OCI-LY3 (cell line): ENCODE results near the gene SPRY4.

Experiments
- H2AFZ ChIP-seq: fragments of 200-600, 300-600 bp; shearing (Covaris generic); 2 replicates; pipeline ENCODE4 v1.6.0; 2014; ENCODE audit warnings: antibody characterized with exemption, low read depth, low read length
- H3K27ac ChIP-seq: fragments of 200-600, 300-600 bp; sonication (generic); 2 replicates; pipeline ENCODE4 v1.5.1; 2014; ENCODE audit warnings: mild to moderate bottlenecking, low read length, moderate library complexity, mixed read lengths
- H3K27me3 ChIP-seq: fragments of 200-600, 300-600 bp; sonication (generic); 2 replicates; pipeline ENCODE4 v1.6.1; 2014; ENCODE audit warnings: low read depth, low read length, mixed read lengths
- H3K36me3 ChIP-seq: fragments of 200-600, 300-600 bp; sonication (generic); replicated peaks from 2 replicates; pipeline ENCODE3; 2014; ENCODE audit warnings: low read depth, low read length, mixed read lengths
- H3K4me1 ChIP-seq: fragments of 300-600, 200-600 bp; sonication (generic); 2 replicates; pipeline ENCODE4 v1.6.1; 2014; ENCODE audit warnings: low read length, mixed read lengths
- H3K4me2 ChIP-seq: fragments of 200-600, 300-600 bp; sonication (generic); 2 replicates; pipeline ENCODE4 v1.6.1; 2014; ENCODE audit warnings: low read length, mixed read lengths
- H3K4me3 ChIP-seq: fragments of 300-600, 200-600 bp; sonication (generic); 2 replicates; pipeline ENCODE4 v1.5.1; 2014; ENCODE audit warnings: antibody characterized with exemption, mild to moderate bottlenecking, low read length, moderate library complexity
- H3K79me2 ChIP-seq: fragments of 300-600, 200-600 bp; shearing (Covaris generic); 2 replicates; pipeline ENCODE4 v1.6.1; 2014; ENCODE audit warnings: mild to moderate bottlenecking, low read length, mixed read lengths
- H3K9ac ChIP-seq: fragments of 300-600, 200-600 bp; shearing (Covaris generic); 2 replicates; pipeline ENCODE4 v1.6.0; 2014; ENCODE audit warnings: mild to moderate bottlenecking, low read length, moderate library complexity
- H3K9me3 ChIP-seq: fragments of 200-600, 300-600 bp; shearing (Covaris generic); 2 replicates; pipeline ENCODE4 v1.6.1; 2014; ENCODE audit warnings: low read length, mixed read lengths; ENCODE audit not compliant: insufficient read depth
- H4K20me1 ChIP-seq: fragments of 200-600, 300-600 bp; sonication (generic); 2 replicates; pipeline ENCODE4 v1.6.1; 2016; ENCODE audit warnings: low read length, mixed read lengths; ENCODE audit not compliant: insufficient read depth
- CTCF ChIP-seq: fragments of 200-600, 300-600 bp; sonication (generic); IDR thresholded peaks from 2 replicates; pipeline ENCODE4 v1.5.1; 2014; ENCODE audit warnings: antibody characterized with exemption, low read length, low read depth
- EZH2phosphoT487 ChIP-seq: fragments of 200-600 bp; shearing (Covaris generic); IDR thresholded peaks from 2 replicates; pipeline ENCODE4 v1.6.1; 2018; ENCODE audit warnings: antibody characterized with exemption, mixed run types, low read depth

The SPRY4 gene

DNA sequence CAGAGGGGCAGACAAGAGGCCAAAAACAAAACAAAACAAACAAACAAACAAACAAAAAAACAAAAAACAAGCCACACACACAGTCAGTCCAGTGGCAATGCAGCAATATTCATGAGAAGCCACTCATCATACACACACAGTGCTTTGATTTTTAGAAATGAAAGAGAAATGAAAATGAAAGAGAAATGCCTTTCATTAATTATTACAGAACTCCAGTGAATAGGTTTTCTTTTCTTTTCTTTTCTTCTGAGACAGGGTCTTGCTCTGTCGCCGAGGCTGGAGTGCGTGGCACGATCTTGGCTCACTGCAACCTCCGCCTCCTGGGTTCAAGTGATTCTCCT, 36.9 kb downstream of the SPRY4 start:
- H3K79me2 ChIP-seq: no peaks in the 10 kb centered on the region
- H3K9ac ChIP-seq: no peak overlapping the region
- no peaks in the 10 kb centered on the region for H3K36me3 ChIP-seq
- no peak overlapping the region for H3K4me2 ChIP-seq
- no peak for TF ChIP-seq EZH2phosphoT487
- TF ChIP-seq CTCF: no peak
- no peak overlapping the region for H3K27ac ChIP-seq
- H2AFZ ChIP-seq: no peak overlapping the region
- H3K27me3 ChIP-seq: no peaks in the 10 kb centered on the region
- no peaks in the 10 kb centered on the region for H4K20me1 ChIP-seq
- H3K4me1 ChIP-seq: 0 out of 2 replicates have a peak, but pooled peaks cover 4% of the 10 kb centered on the region
- no peaks in the 10 kb centered on the region for H3K9me3 ChIP-seq
- no peak overlapping the region for H3K4me3 ChIP-seq

DNA sequence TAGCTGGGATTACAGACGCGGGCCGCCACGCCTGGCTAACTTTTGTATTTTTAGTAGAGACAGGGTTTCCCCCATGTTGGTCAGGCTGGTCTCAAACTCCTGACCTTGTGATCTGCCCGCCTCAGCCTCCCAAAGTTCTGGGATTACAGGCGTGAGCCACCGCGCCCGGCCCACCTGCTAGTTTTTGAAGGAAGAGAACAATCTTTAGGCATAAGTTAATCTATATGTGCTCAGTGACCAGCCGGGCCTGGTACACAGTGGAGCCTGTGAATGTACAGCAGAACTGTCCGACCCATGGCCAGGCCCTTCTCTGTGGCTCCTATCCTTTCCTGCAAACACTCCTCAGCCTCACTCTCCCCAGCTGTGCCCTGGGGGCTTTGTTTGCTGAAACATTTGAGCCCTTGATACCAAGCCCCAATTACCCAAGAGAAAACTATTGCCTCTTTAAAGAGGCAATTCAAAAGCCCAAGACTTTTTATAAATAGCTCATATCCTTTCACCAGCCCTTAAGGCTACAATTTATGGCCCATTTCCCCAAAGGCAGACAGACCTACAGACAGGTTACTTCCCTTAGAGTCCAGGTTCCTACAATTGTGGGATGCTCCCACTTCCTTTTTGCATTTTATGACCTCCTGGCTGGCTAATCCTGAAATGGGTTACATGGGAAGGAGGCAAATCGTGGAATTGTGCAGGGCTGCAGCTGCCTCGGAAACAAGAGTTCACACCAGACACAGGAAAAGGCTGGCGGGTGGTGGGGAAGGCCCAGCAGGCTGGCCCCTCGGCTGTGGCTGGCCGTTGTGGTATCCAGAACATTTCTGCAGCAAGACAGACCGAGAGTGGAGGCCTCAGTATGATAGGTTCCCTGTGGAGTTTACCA, 37.5 kb downstream of the SPRY4 start:
- Histone ChIP-seq H3K4me1 (0 out of 2 replicates have a peak, but pooled peaks cover 4% of the 10 kb centered on the region), H3K27me3 (no peaks in the 10 kb centered on the region), H2AFZ (no peak overlapping the region), H4K20me1 (no peaks in the 10 kb centered on the region), H3K79me2 (no peaks in the 10 kb centered on the region), H3K9ac (no peak overlapping the region), H3K4me3 (no peak overlapping the region), H3K4me2 (no peak overlapping the region), H3K9me3 (no peaks in the 10 kb centered on the region), H3K36me3 (no peaks in the 10 kb centered on the region), H3K27ac (no peak overlapping the region)
- TF ChIP-seq EZH2phosphoT487: no peak
- TF ChIP-seq CTCF: no peak

DNA sequence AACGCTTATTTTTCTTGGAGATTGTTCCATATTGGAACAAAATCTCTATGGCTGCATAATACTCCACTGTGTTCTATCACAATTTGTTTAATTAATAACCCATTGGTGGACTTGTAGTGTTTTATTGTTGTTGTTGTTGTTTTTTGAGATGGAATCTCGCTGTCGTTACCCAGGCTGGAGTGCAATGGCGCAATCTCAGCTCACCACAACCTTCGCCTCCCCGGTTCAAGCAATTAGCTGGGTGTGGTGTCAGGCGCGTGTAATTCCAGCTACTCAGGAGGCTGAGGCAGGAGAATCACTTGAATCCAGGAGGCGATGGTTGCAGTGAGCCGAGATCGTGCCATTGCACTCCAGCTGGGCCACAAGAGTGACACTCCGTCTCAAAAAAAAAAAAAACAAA, 38.7 kb downstream of the SPRY4 start:
- H3K9me3 ChIP-seq: no peaks in the 10 kb centered on the region
- H3K27me3 ChIP-seq: no peaks in the 10 kb centered on the region
- H4K20me1 ChIP-seq: no peaks in the 10 kb centered on the region
- no peak overlapping the region for H3K9ac ChIP-seq
- TF ChIP-seq EZH2phosphoT487 (no peak), CTCF (no peak)
- no peaks in the 10 kb centered on the region for H3K79me2 ChIP-seq
- no peak overlapping the region for H3K4me3 ChIP-seq
- no peak overlapping the region for H2AFZ ChIP-seq
- H3K27ac ChIP-seq: no peak overlapping the region
- 0 out of 2 replicates have a peak, but pooled peaks cover 4% of the 10 kb centered on the region for H3K4me1 ChIP-seq
- no peak overlapping the region for H3K4me2 ChIP-seq
- no peaks in the 10 kb centered on the region for H3K36me3 ChIP-seq

DNA sequence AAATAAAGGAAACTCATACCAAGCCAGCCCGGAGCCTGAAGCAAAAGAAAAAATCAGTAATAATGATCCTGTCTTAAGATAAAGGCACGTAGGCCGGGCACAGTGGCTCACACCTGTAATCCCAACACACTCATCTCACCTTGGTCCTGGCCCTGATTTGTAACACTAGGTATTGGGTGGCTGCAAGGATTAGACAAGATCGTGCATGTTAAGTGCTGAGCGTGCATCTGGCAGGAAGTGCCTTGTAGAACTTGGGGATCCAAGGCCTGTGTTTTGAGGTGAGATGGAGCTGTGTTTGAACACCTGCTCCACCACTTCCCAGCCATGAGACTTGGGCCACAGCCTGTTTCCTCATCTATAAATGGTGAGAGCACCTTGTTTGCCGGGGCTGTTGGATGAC, 41.5 kb downstream of the SPRY4 start:
- TF ChIP-seq EZH2phosphoT487 (no peak), CTCF (no peak)
- Histone ChIP-seq H3K4me2 (no peak overlapping the region), H3K4me1 (0 out of 2 replicates have a peak, but pooled peaks cover 4% of the 10 kb centered on the region), H3K36me3 (no peaks in the 10 kb centered on the region), H4K20me1 (no peaks in the 10 kb centered on the region), H3K4me3 (no peak overlapping the region), H3K27ac (no peak overlapping the region), H2AFZ (no peak overlapping the region), H3K9me3 (no peaks in the 10 kb centered on the region), H3K27me3 (no peaks in the 10 kb centered on the region), H3K79me2 (no peaks in the 10 kb centered on the region), H3K9ac (no peak overlapping the region)
